T-cell (primary cell): Measurements from ENCODE around the gene PDLIM1. TPM values are rescaled to one million over a fixed set of nuclear protein-coding genes. Genes with fewer than 3 reads are reported as not detected.

ENCODE experiments used
- ATAC-seq, 4 experiments: fragments of 200-7000 bp in 3 of 4; fragments of 150-1000 bp in 1 of 4; cut with Tn5 transposase; replicated peaks in 1 of 4; 1 replicate in 3 of 4; 2 replicates in 1 of 4; pipeline ENCODE4 v1.10.0; 2021; ENCODE audit warnings: moderate library complexity in 3 of 4, mild to moderate bottlenecking in 2 of 4, moderate number of reproducible peaks in 1 of 4
- CTCF ChIA-PET, 2 donors: fragments of 300-600 bp; sonication (Branson Sonifier 250); formaldehyde crosslinking; loops; one replicate each; lab custom pipeline; 2022; ENCODE audit warnings: antibody characterized with exemption in 2 of 2; lab: Charles Lee
- POLR2A ChIA-PET, 2 donors: fragments of 300-600 bp; sonication (Branson Sonifier 250); formaldehyde crosslinking; loops; one replicate each; lab custom pipeline; 2022; ENCODE audit warnings: antibody characterized with exemption in 2 of 2; lab: Charles Lee
- DNase-seq, 35 experiments: peaks; one replicate each; pipeline versions ENCODE4 v3.0.0 to v3.0.0-alpha.2; 2013 to 2023
- H3K27ac ChIP-seq: one replicate; pipeline ENCODE4 v1.5.1; 2013; ENCODE audit warnings: low read length
- H3K27me3 ChIP-seq, 2 experiments: replicated peaks in 1 of 2; 1 replicate in 1 of 2; 2 replicates in 1 of 2; pipeline versions ENCODE4 v1.6.1 to v1.7.0; 2013; ENCODE audit warnings: low read length in 1 of 2, mixed read lengths in 1 of 2; ENCODE audit not compliant: control insufficient read depth in 2 of 2, insufficient read depth in 2 of 2; ENCODE audit errors: extremely low read depth in 1 of 2
- H3K36me3 ChIP-seq, 2 donors: 1 replicate in 1 of 2; 2 replicates in 1 of 2; pipeline versions ENCODE4 v1.6.1 to v1.7.0; 2013; ENCODE audit warnings: low read length in 1 of 2; ENCODE audit not compliant: control insufficient read depth in 2 of 2, insufficient read depth in 1 of 2; ENCODE audit errors: extremely low read depth in 1 of 2
- H3K4me1 ChIP-seq, 2 experiments: 1 replicate in 1 of 2; 2 replicates in 1 of 2; pipeline versions ENCODE4 v1.6.1 to v1.7.0; 2013; ENCODE audit warnings: low read length in 2 of 2, mixed read lengths in 1 of 2; ENCODE audit not compliant: insufficient read depth in 2 of 2, control insufficient read depth in 1 of 2; ENCODE audit errors: extremely low read depth in 1 of 2
- H3K4me3 ChIP-seq, 2 donors: 1 replicate in 1 of 2; 2 replicates in 1 of 2; pipeline versions ENCODE4 v1.5.1 to v1.7.0; 2013; ENCODE audit warnings: mild to moderate bottlenecking in 2 of 2, low read length in 1 of 2, moderate library complexity in 1 of 2; ENCODE audit not compliant: control insufficient read depth in 1 of 2; ENCODE audit errors: extremely low read depth in 1 of 2
- H3K9me3 ChIP-seq: 2 replicates; pipeline ENCODE4 v1.7.0; 2013
- H3K27ac Mint-ChIP-seq, 2 donors: one replicate each; pipeline ENCODE4 v1.8.0; 2020 to 2021; ENCODE audit warnings: mild to moderate bottlenecking in 2 of 2, mixed read lengths in 2 of 2
- H3K27me3 Mint-ChIP-seq, 2 donors: one replicate each; pipeline ENCODE4 v1.8.0; 2021 to 2022; ENCODE audit warnings: mixed read lengths in 2 of 2
- H3K36me3 Mint-ChIP-seq: one replicate; pipeline ENCODE4 v1.8.0; 2021; ENCODE audit warnings: mixed read lengths
- H3K4me1 Mint-ChIP-seq, 3 donors: one replicate each; pipeline ENCODE4 v1.8.0; 2020 to 2022; ENCODE audit warnings: mixed read lengths in 3 of 3, mild to moderate bottlenecking in 1 of 3
- H3K4me3 Mint-ChIP-seq, 3 donors: one replicate each; pipeline ENCODE4 v1.8.0; 2020 to 2022; ENCODE audit warnings: mild to moderate bottlenecking in 3 of 3, mixed read lengths in 3 of 3, moderate library complexity in 3 of 3
- H3K9me3 Mint-ChIP-seq, 3 donors: one replicate each; pipeline ENCODE4 v1.8.0; 2020 to 2022; ENCODE audit warnings: mixed read lengths in 3 of 3
- WGBS: methylation state at CpG from one replicate; pipeline ENCODE4 v1.1.5; 2013; ENCODE audit warnings: missing lambda C conversion rate; ENCODE audit not compliant: insufficient coverage; 5-methylcytosine and 5-hydroxymethylcytosine counted together
- total RNA-seq, 35 experiments: library from RNA in 6 of 35; stranded (reverse) in 6 of 35; fragments of 120-200 nt in 1 of 35; gene quantifications; one replicate each; pipeline versions ENCODE4 v1.2.1 to v1.2.4 and lab custom pipeline; 2013 to 2026

PDLIM1 gene
- total RNA-seq, 5 donors from 2014 or later (not counting 1 experiment from before 2014, with no cell fraction given): 4.2 to 9.7 (median 5.3) TPM

- no peak overlapping the region for H3K27ac Mint-ChIP-seq
- peaks cover 0 to 14% of the 10 kb centered on the region in 2 experiments for H3K4me1 ChIP-seq
- peaks cover 0 to 10% (median 6%) of the 10 kb centered on the region in 3 donors for H3K4me1 Mint-ChIP-seq
- peaks cover 0 to 19% of the 10 kb centered on the region in 2 experiments for H3K27me3 ChIP-seq
- ChIA-PET POLR2A (no interaction called here), CTCF (no interaction called here)
- no peaks in the 10 kb centered on the region for H3K36me3 ChIP-seq
- ATAC-seq: no peak
- no peak overlapping the region for H3K4me3 ChIP-seq
- no peaks in the 10 kb centered on the region for H3K9me3 Mint-ChIP-seq
- WGBS: no CpG with 5 or more reads among the region's 2 CpGs
- no peaks in the 10 kb centered on the region for H3K36me3 Mint-ChIP-seq
- DNase-seq: no peak
- no peak overlapping the region for H3K4me3 Mint-ChIP-seq
- no peak overlapping the region for H3K27ac ChIP-seq
- H3K27me3 Mint-ChIP-seq: peaks cover 19 to 25% of the 10 kb centered on the region in 2 donors
- no peaks in the 10 kb centered on the region for H3K9me3 ChIP-seq
Measured at GRCh38 chr10:95285556-95285955, 5.2 kb downstream of the PDLIM1 start.

GRCh38 chr10:95284807-95285206 lies 6.0 kb downstream of the PDLIM1 start:
- Histone ChIP-seq H3K36me3 (no peaks in the 10 kb centered on the region), H3K27ac (no peak overlapping the region), H3K4me1 (peaks cover 0 to 8% of the 10 kb centered on the region in 2 experiments), H3K4me3 (no peak overlapping the region), H3K27me3 (peaks cover 0 to 13% of the 10 kb centered on the region in 2 experiments), H3K9me3 (no peaks in the 10 kb centered on the region)
- POLR2A ChIA-PET: no interaction called here
- Mint-ChIP-seq H3K27me3 (peaks cover 16 to 21% of the 10 kb centered on the region in 2 donors), H3K4me3 (no peak overlapping the region), H3K27ac (no peak overlapping the region), H3K4me1 (peaks cover 0 to 5% (median under 1%) of the 10 kb centered on the region in 3 donors), H3K9me3 (no peaks in the 10 kb centered on the region), H3K36me3 (no peaks in the 10 kb centered on the region)
- ATAC-seq (no peak), DNase-seq (no peak)
- CTCF ChIA-PET: no interaction called here
- 70% methylated on average over 2 of the region's 3 CpGs for WGBS

GRCh38 chr10:95282107-95282506 lies 8.7 kb downstream of the PDLIM1 start:
- 100% methylated on average over 1 of the region's 3 CpGs for WGBS
- H3K27ac Mint-ChIP-seq: no peak overlapping the region
- no peaks in the 10 kb centered on the region for H3K36me3 ChIP-seq
- H3K27ac ChIP-seq: no peak overlapping the region
- H3K9me3 ChIP-seq: no peaks in the 10 kb centered on the region
- H3K27me3 ChIP-seq: peaks cover 0 to 5% of the 10 kb centered on the region in 2 experiments
- no peaks in the 10 kb centered on the region for H3K36me3 Mint-ChIP-seq
- DNase-seq (no peak), ATAC-seq (no peak)
- ChIA-PET CTCF (no interaction called here), POLR2A (no interaction called here)
- peaks cover 0 to 8% of the 10 kb centered on the region in 2 experiments for H3K4me1 ChIP-seq
- H3K4me3 ChIP-seq: no peak overlapping the region
- H3K4me3 Mint-ChIP-seq: no peak overlapping the region
- no peaks in the 10 kb centered on the region for H3K9me3 Mint-ChIP-seq
- no peaks in the 10 kb centered on the region for H3K4me1 Mint-ChIP-seq
- H3K27me3 Mint-ChIP-seq: peaks cover 5% of the 10 kb centered on the region in 2 donors

- ChIA-PET CTCF (no interaction called here), POLR2A (no interaction called here)
- 100% methylated on average over 1 of the region's 2 CpGs for WGBS
- Mint-ChIP-seq H3K4me3 (no peak overlapping the region), H3K36me3 (no peaks in the 10 kb centered on the region), H3K27ac (no peak overlapping the region), H3K9me3 (no peaks in the 10 kb centered on the region), H3K27me3 (no peaks in the 10 kb centered on the region), H3K4me1 (peaks cover 0 to 2% (median 0%) of the 10 kb centered on the region in 3 donors)
- no peaks in the 10 kb centered on the region for H3K9me3 ChIP-seq
- no peak for ATAC-seq
- no peak for DNase-seq
- peaks cover 0 to 3% of the 10 kb centered on the region in 2 experiments for H3K27me3 ChIP-seq
- H3K36me3 ChIP-seq: no peaks in the 10 kb centered on the region
- H3K4me1 ChIP-seq: peaks cover 0 to 8% of the 10 kb centered on the region in 2 experiments
- H3K4me3 ChIP-seq: no peak overlapping the region
- H3K27ac ChIP-seq: no peak overlapping the region
Measured at GRCh38 chr10:95281206-95281605, 9.6 kb downstream of the PDLIM1 start.

GRCh38 chr10:95280637-95281036 lies 10.2 kb downstream of the PDLIM1 start:
- WGBS: no CpG with 5 or more reads among the region's 2 CpGs
- Mint-ChIP-seq H3K27me3 (no peaks in the 10 kb centered on the region), H3K9me3 (no peaks in the 10 kb centered on the region), H3K4me1 (peaks cover 0 to 2% (median 0%) of the 10 kb centered on the region in 3 donors), H3K36me3 (no peaks in the 10 kb centered on the region), H3K27ac (no peak overlapping the region), H3K4me3 (no peak overlapping the region)
- no peak overlapping the region for H3K4me3 ChIP-seq
- ChIA-PET CTCF (no interaction called here), POLR2A (no interaction called here)
- H3K9me3 ChIP-seq: no peaks in the 10 kb centered on the region
- peaks cover 0 to 3% of the 10 kb centered on the region in 2 experiments for H3K27me3 ChIP-seq
- no peak overlapping the region for H3K27ac ChIP-seq
- H3K36me3 ChIP-seq: no peaks in the 10 kb centered on the region
- no peak for ATAC-seq
- H3K4me1 ChIP-seq: peaks cover 0 to 8% of the 10 kb centered on the region in 2 experiments
- DNase-seq: no peak

- H3K4me1 Mint-ChIP-seq: peaks cover 0 to 2% (median 0%) of the 10 kb centered on the region in 3 donors
- Histone ChIP-seq H3K4me3 (no peak overlapping the region), H3K27me3 (no peaks in the 10 kb centered on the region), H3K27ac (no peak overlapping the region), H3K4me1 (no peaks in the 10 kb centered on the region), H3K9me3 (no peaks in the 10 kb centered on the region), H3K36me3 (no peaks in the 10 kb centered on the region)
- ATAC-seq: no peak
- H3K27ac Mint-ChIP-seq: no peak overlapping the region
- no peak for DNase-seq
- H3K36me3 Mint-ChIP-seq: no peaks in the 10 kb centered on the region
- no peaks in the 10 kb centered on the region for H3K9me3 Mint-ChIP-seq
- ChIA-PET POLR2A (no interaction called here), CTCF (interaction anchor here in 1 of 2 donors (0.6 kb wide), 1 partner anchor 652 kb away, joined by 3 read pairs; no protein-coding TSS in a partner anchor)
- 90% methylated on average over 2 of the region's 4 CpGs for WGBS
- H3K4me3 Mint-ChIP-seq: no peak overlapping the region
- no peaks in the 10 kb centered on the region for H3K27me3 Mint-ChIP-seq
Measured at GRCh38 chr10:95279042-95279820, 11.6 kb downstream of the PDLIM1 start.
